ENCODE results near the gene PYROXD2.
"Not testable (repeated sequence)": the region's sequence is repeated elsewhere in the genome, so short reads cannot be mapped to it uniquely, and the experiment has no call there.

The PYROXD2 gene

GRCh38 chr10:98363220-98363619, 51.8 kb downstream of the PYROXD2 start:
- no peak for DNase-seq

DNA sequence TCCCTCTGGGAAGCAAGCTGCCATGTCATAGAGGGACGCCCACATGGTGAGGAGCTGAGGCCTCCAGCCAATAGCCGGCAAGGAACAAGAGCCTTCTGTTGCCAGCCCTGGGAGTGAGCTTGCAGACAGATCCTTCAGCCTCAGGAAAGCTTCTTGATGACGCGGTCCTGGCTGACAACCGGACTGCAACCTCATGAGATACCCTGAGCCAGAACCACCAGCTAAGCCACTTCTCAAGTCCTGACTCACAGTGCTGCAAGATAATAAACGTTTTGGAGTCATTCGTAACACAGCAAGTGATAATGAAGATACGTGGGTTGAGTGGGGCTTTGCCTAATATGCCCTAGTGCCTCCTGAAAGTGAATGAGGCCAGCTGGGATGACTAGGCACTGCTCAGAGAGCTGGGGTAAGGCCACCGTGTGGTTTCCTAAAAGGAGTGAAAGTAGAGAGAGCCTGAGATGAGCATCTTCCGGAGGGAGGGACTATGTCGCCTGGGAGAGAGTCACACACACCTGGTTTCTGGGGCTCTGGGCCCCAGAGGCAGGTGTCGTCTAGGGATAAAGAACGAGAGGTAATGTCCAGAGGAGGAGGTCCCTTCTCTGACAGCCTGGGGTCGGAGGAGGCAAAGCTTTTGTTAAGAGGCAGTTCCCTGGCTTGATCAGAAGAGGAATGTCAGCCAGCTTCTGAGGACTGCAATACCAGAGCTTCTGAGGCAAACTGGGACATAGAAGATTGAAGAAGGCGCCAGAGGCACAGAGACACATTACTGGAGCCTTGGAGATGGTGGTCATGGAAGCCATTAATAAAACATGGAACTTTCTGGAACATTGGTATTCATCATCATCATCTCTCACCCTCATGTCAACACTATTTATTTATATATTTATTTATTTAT, 53.6 kb downstream of the PYROXD2 start:
- DNase-seq, result no peak

GRCh38 chr10:98357194-98357822, 57.7 kb downstream of the PYROXD2 start:
- no peak for DNase-seq

- DNase-seq, result no peak
Measured at GRCh38 chr10:98354491-98354890, 60.5 kb downstream of the PYROXD2 start.

GRCh38 chr10:98353170-98353569, 61.8 kb downstream of the PYROXD2 start:
- DNase-seq, result no peak

DNA sequence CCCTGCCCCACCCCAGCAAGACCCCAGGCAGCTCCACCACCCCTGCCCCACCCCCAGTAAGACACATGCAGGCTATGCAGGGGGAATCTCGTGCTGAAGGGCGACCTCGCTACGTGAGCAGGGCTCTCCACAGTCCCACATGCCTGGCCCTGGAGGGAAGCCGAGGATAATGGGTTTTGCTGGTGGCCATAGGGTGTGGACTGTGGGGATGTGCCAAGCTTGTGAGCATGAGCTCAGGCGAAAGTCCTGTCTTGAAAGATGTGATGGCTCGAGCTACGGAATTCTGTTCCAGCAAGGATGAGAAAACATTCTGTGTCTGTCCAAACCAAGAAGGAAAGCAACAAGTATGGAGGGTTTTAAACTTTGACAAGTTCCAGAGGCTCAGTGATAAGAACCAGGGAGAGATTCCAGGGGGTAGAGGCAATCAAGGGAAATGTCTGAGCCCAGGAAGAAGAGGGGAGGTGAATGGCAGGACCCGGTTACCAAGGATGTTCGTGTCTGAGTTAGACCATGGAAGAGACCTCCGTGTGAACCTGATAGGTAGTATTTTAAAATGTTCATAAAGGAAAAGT, 63.1 kb downstream of the PYROXD2 start:
- no peak for DNase-seq

- no peak for DNase-seq
Measured at GRCh38 chr10:98349508-98349922, 65.5 kb downstream of the PYROXD2 start.

- no peak for DNase-seq
Measured at GRCh38 chr10:98346847-98347246, 68.1 kb downstream of the PYROXD2 start.

GRCh38 chr10:98344589-98345038, 70.4 kb downstream of the PYROXD2 start:
- no peak for DNase-seq

DNA sequence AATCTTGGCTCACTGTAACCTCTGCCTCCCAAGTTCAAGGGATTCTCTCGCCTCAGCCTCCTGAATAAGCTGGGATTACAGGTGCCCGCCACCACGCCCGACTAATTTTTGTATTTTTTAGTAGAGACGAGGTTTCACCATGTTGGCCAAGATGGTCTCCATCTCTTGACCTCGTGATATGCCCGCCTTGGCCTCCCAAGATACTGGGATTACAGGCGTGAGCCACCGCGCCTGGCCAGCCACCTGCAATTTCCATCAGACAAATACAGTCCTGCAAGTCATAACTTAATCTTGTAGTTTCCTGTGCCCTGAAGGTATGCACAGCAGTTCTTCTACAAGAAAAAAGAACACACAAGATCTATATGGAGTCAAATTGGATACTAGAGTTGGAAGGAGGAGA, 73.3 kb downstream of the PYROXD2 start:
- not testable (repeated sequence) for DNase-seq

DNA sequence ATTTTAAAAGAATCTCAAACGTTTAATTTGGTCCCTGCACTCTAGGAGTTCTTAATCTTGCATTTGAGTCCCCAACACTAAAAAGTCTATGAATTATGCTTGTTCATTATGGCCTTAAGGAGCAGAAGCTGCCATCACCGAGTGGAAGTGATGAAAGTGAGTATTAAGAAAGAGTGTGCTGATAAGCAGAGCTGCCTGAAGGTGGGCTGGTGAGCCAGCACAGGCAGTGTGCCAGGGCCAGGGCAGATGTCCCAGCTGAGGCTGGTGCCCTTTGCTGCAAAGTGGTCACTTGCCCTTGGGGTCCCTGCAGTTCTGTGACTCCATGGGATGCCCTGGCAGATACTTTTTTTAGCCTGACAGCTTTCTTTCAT, 74.1 kb downstream of the PYROXD2 start:
- no peak for DNase-seq

GRCh38 chr10:98340261-98340939, 74.6 kb downstream of the PYROXD2 start:
- no peak for DNase-seq

- no peak for DNase-seq
Measured at GRCh38 chr10:98339799-98340198, 75.2 kb downstream of the PYROXD2 start.

DNA sequence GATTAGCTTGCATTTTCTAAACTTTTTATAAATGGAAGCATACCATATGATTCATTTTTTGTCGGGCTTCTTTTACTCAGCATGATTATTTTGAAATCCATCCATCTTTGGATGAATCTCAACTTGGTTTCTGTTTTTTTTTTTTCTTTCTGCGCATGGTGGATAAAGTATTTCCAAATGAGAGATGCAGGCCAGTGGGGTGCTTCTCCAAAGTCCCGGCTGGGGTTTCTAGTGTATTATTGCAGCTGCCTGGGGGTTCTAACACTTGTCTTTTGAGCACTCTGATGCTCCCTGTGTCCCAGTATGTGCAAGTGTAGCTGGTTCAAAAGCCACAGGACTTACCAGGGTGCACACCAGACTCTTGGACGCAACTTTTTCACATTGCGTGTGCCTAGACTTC, 76.1 kb downstream of the PYROXD2 start:
- no peak for DNase-seq

DNA sequence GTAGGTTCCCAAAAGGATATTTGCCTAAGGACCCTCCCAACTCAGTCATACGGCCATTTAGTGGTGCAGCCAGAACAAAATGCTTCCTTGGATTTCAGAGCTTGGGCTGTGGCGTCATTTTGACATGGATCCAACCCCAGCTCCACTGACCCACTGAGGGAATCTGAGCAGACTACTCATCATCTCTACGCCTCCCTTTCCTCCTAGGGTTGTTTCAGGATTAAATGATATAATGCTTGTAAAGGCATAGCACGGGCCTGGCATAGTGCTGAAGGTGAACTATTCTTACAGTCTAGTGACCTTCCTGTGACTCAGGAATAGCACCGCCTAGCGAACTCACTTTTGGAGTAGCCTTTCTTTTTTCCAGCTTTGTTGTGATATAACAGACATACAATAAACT, 76.7 kb downstream of the PYROXD2 start:
- DNase-seq, result no peak

GRCh38 chr10:98337484-98337883, 77.5 kb downstream of the PYROXD2 start:
- DNase-seq, result no peak
